H9 (cell line): Measurements from ENCODE around the gene DLG2. TPM values are rescaled to one million over a fixed set of nuclear protein-coding genes. Genes with fewer than 3 reads are reported as not detected.

Experiments used
- DNase-seq: peaks from one replicate; pipeline ENCODE4 v3.0.0-alpha.2; 2017
- H2AFZ ChIP-seq: one replicate; pipeline ENCODE4 v1.6.1; 2013; ENCODE audit warnings: mild to moderate bottlenecking, low read length, control low read depth, moderate library complexity
- H2AK5ac ChIP-seq: 2 replicates; pipeline ENCODE4 v1.6.1; 2013; ENCODE audit warnings: low read length, control low read depth, mixed read lengths; ENCODE audit not compliant: insufficient read length
- H2BK120ac ChIP-seq: one replicate; pipeline ENCODE4 v1.6.1; 2013; ENCODE audit warnings: low read depth, mild to moderate bottlenecking, low read length, control low read depth, inconsistent platforms; ENCODE audit not compliant: poor library complexity, severe bottlenecking
- H2BK12ac ChIP-seq: 2 replicates; pipeline ENCODE4 v1.6.1; 2013; ENCODE audit warnings: low read length, control low read depth, mixed read lengths, low read depth; ENCODE audit not compliant: insufficient read length
- H2BK15ac ChIP-seq: 2 replicates; pipeline ENCODE4 v1.6.1; 2013; ENCODE audit warnings: low read depth, low read length, control low read depth
- H2BK20ac ChIP-seq: one replicate; pipeline ENCODE4 v1.6.1; 2013; ENCODE audit warnings: low read depth, mild to moderate bottlenecking, low read length, control low read depth, inconsistent platforms; ENCODE audit not compliant: poor library complexity, severe bottlenecking
- H2BK5ac ChIP-seq: 2 replicates; pipeline ENCODE4 v1.6.1; 2013; ENCODE audit warnings: low read length, control low read depth, mixed read lengths; ENCODE audit not compliant: insufficient read length
- H3K14ac ChIP-seq: 2 replicates; pipeline ENCODE4 v1.6.1; 2013; ENCODE audit warnings: low read length, control low read depth; ENCODE audit not compliant: insufficient read depth
- H3K18ac ChIP-seq: 2 replicates; pipeline ENCODE4 v1.6.1; 2013; ENCODE audit warnings: low read depth, mild to moderate bottlenecking, mixed read lengths, low read length, control low read depth; ENCODE audit not compliant: insufficient read length
- H3K23ac ChIP-seq: 2 replicates; pipeline ENCODE4 v1.6.1; 2013; ENCODE audit warnings: low read length, control low read depth, mixed read lengths, low read depth; ENCODE audit not compliant: insufficient read length
- H3K23me2 ChIP-seq: 2 replicates; pipeline ENCODE4 v1.6.1; 2013; ENCODE audit warnings: low read depth, mild to moderate bottlenecking, mixed read lengths, low read length, control low read depth; ENCODE audit not compliant: insufficient read length, poor library complexity, severe bottlenecking
- H3K27ac ChIP-seq: 2 replicates; pipeline ENCODE4 v1.5.1; 2013; ENCODE audit warnings: low read length, control low read depth, mixed read lengths, low read depth; ENCODE audit not compliant: insufficient read length
- H3K27me3 ChIP-seq: 2 replicates; pipeline ENCODE4 v1.6.1; 2013; ENCODE audit warnings: low read length, control low read depth, inconsistent platforms; ENCODE audit not compliant: insufficient read depth
- H3K4ac ChIP-seq: 2 replicates; pipeline ENCODE4 v1.6.1; 2013; ENCODE audit warnings: low read depth, mild to moderate bottlenecking, control low read depth, inconsistent platforms, low read length, moderate library complexity
- H3K4me1 ChIP-seq: 2 replicates; pipeline ENCODE4 v1.6.1; 2013; ENCODE audit warnings: low read length, control low read depth, inconsistent platforms; ENCODE audit not compliant: insufficient read depth
- H3K4me2 ChIP-seq: 2 replicates; pipeline ENCODE4 v1.6.1; 2013; ENCODE audit warnings: low read length, control low read depth, mixed read lengths; ENCODE audit not compliant: insufficient read length, insufficient read depth
- H3K56ac ChIP-seq: 2 replicates; pipeline ENCODE4 v1.6.1; 2013; ENCODE audit warnings: low read depth, mild to moderate bottlenecking, mixed read lengths, low read length, control low read depth; ENCODE audit not compliant: insufficient read length
- H3K79me1 ChIP-seq: 2 replicates; pipeline ENCODE4 v1.6.1; 2013; ENCODE audit warnings: low read depth, mild to moderate bottlenecking, moderate library complexity, low read length, control low read depth, inconsistent platforms; ENCODE audit not compliant: insufficient read depth, poor library complexity, severe bottlenecking
- H3K79me2 ChIP-seq: 2 replicates; pipeline ENCODE4 v1.6.1; 2013; ENCODE audit warnings: low read length, control low read depth, inconsistent platforms; ENCODE audit not compliant: insufficient read depth
- H3K9ac ChIP-seq: 2 replicates; pipeline ENCODE4 v1.6.1; 2013; ENCODE audit warnings: low read length, control low read depth, mixed read lengths; ENCODE audit not compliant: insufficient read length; ENCODE audit errors: extremely low read depth
- H3K9me3 ChIP-seq: one replicate; pipeline ENCODE4 v1.6.1; 2013; ENCODE audit warnings: low read depth, low read length, inconsistent platforms; ENCODE audit not compliant: control insufficient read depth
- H3T11ph ChIP-seq: one replicate; pipeline ENCODE4 v1.6.1; 2013; ENCODE audit warnings: mild to moderate bottlenecking, low read length, control low read depth, inconsistent platforms
- H4K20me1 ChIP-seq: one replicate; pipeline ENCODE4 v1.6.1; 2013; ENCODE audit not compliant: control insufficient read depth, insufficient read length, insufficient read depth
- H4K5ac ChIP-seq: 2 replicates; pipeline ENCODE4 v1.6.1; 2013; ENCODE audit warnings: low read depth, mild to moderate bottlenecking, mixed read lengths, low read length, control low read depth; ENCODE audit not compliant: insufficient read length
- H4K8ac ChIP-seq: replicated peaks from 2 replicates; pipeline ENCODE4 v1.6.1; 2013; ENCODE audit warnings: low read length, control low read depth, mixed read lengths, low read depth; ENCODE audit not compliant: insufficient read length
- H4K91ac ChIP-seq: 2 replicates; pipeline ENCODE4 v1.6.1; 2013; ENCODE audit warnings: low read depth, mild to moderate bottlenecking, moderate library complexity, mixed read lengths, low read length, control low read depth; ENCODE audit not compliant: insufficient read length
- H3K27ac Mint-ChIP-seq, 3 experiments: 2 replicates in 2 of 3; 3 replicates in 1 of 3; pipeline ENCODE4 v1.8.0; 2020 to 2021; ENCODE audit warnings: mixed read lengths in 3 of 3, mild to moderate bottlenecking in 1 of 3, moderate library complexity in 1 of 3
- H3K27me3 Mint-ChIP-seq: 2 replicates; pipeline ENCODE4 v1.8.0; 2021; ENCODE audit warnings: low read depth, mild to moderate bottlenecking, moderate library complexity, mixed read lengths
- H3K36me3 Mint-ChIP-seq, 3 experiments: 2 replicates in 2 of 3; 3 replicates in 1 of 3; pipeline ENCODE4 v1.8.0; 2020 to 2021; ENCODE audit warnings: low read depth in 3 of 3, mixed read lengths in 3 of 3; ENCODE audit not compliant: insufficient read depth in 1 of 3
- H3K4me1 Mint-ChIP-seq, 2 experiments: 2 replicates each; pipeline ENCODE4 v1.8.0; 2020; ENCODE audit warnings: mixed read lengths in 2 of 2
- H3K4me3 Mint-ChIP-seq, 2 experiments: 2 replicates in 1 of 2; 3 replicates in 1 of 2; pipeline ENCODE4 v1.8.0; 2020 to 2021; ENCODE audit warnings: mild to moderate bottlenecking in 2 of 2, mixed read lengths in 2 of 2, moderate library complexity in 1 of 2
- H3K9me3 Mint-ChIP-seq, 2 experiments: 2 replicates in 1 of 2; 3 replicates in 1 of 2; pipeline ENCODE4 v1.8.0; 2020; ENCODE audit warnings: mild to moderate bottlenecking in 2 of 2, mixed read lengths in 2 of 2, moderate library complexity in 1 of 2
- CTCF ChIP-seq: fragments of 200-600 bp; sonication (generic); conservative IDR thresholded peaks from 3 replicates; pipeline ENCODE4 v1.8.0; 2021; ENCODE audit warnings: antibody characterized with exemption, mild to moderate bottlenecking
- WGBS: extraction: QIAGEN DNeasy Blood & Tissue Kit; methylation state at CpG from one replicate; pipeline ENCODE4 v1.1.7; 2013; ENCODE audit warnings: missing lambda C conversion rate, low lambda C conversion rate, mixed read lengths; ENCODE audit not compliant: insufficient read length; ENCODE audit errors: extremely low coverage; 5-methylcytosine and 5-hydroxymethylcytosine counted together
- total RNA-seq: library from RNA; stranded (reverse); gene quantifications from 2 replicates; pipeline ENCODE4 v1.2.1, GENCODE V29; 2021

Gene DLG2
- total RNA-seq, 1 experiment from 2014 or later, result 8.0 TPM

- Histone ChIP-seq H2AFZ (no peak overlapping the region), H3K4ac (no peak overlapping the region), H3K79me2 (no peaks in the 10 kb centered on the region), H4K20me1 (no peaks in the 10 kb centered on the region), H2BK12ac (no peak overlapping the region), H3K79me1 (no peaks in the 10 kb centered on the region), H3K4me2 (no peak overlapping the region), H4K91ac (no peak overlapping the region), H3T11ph (no peak overlapping the region), H3K14ac (no peak overlapping the region), H3K18ac (no peak overlapping the region), H2BK20ac (no peak overlapping the region), H4K8ac (no peak overlapping the region), H3K27ac (no peak overlapping the region), H2AK5ac (no peak overlapping the region), H2BK120ac (no peak overlapping the region), H3K56ac (no peak overlapping the region), H3K4me1 (peaks cover 4% of the 10 kb centered on the region; the same call in 1 of the 2 replicates), H3K27me3 (no peaks in the 10 kb centered on the region), H3K9me3 (no peaks in the 10 kb centered on the region), H3K9ac (no peak overlapping the region), H3K23ac (no peak overlapping the region), H3K23me2 (no peaks in the 10 kb centered on the region), H4K5ac (no peak overlapping the region), H2BK15ac (no peak overlapping the region), H2BK5ac (no peak overlapping the region)
- peaks cover 12 to 15% of the 10 kb centered on the region in 2 experiments for H3K4me1 Mint-ChIP-seq
- H3K36me3 Mint-ChIP-seq, result no peaks in the 10 kb centered on the region
- no peak overlapping the region for H3K4me3 Mint-ChIP-seq
- TF ChIP-seq CTCF, result no peak
- H3K9me3 Mint-ChIP-seq, result no peaks in the 10 kb centered on the region
- H3K27me3 Mint-ChIP-seq, result no peaks in the 10 kb centered on the region; the same call in 1 of the 2 replicates
- DNase-seq, result no peak
- H3K27ac Mint-ChIP-seq, result peak overlapping the region in 1 of 3 experiments; percentile 56; a peak in 3 of 7 replicates
- WGBS, result no CpG with 5 or more reads among the region's 3 CpGs
These were observed 1484.7 kb downstream of the DLG2 start for GRCh38 chr11:84142411-84142810.
